NCI-H1436 (cell line): Measurements from ENCODE around the gene MRE11.
"Not testable (repeated sequence)": the region's sequence is repeated elsewhere in the genome, so short reads cannot be mapped to it uniquely, and the experiment has no call there.

ENCODE experiments used
- DNase-seq: peaks from one replicate; lab custom pipeline; 2025; lab: John Stamatoyannopoulos, UW

MRE11 gene

GRCh38 chr11:94506513-94506912, 12.9 kb upstream of the MRE11 start:
- not testable (repeated sequence) for DNase-seq

GRCh38 chr11:94504689-94505293, 11.1 kb upstream of the MRE11 start:
- peak; percentile 19 for DNase-seq

- no peak for DNase-seq
Measured at GRCh38 chr11:94501522-94501921, 7.9 kb upstream of the MRE11 start.

DNA sequence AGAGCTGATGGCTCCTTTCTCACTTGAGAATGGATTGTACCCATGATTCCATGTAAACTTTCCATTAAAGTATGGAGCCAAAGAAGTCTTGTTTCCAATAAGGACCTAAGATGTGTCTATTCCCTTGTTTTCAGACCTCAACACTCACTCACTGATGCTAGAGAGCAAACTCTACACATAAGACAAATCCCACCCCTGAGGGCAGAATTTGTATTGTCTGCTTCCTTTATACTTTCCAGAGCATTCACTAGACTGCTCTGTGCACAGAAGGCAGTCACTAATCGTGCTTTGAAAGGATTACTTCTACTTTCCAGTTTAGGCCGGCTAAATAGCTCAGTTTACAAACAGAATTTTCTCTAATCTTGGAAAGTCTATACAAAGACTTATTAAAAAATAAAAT, 6.5 kb upstream of the MRE11 start:
- DNase-seq, result no peak

- DNase-seq, result no peak
Measured at GRCh38 chr11:94494126-94494680, 559 bp upstream of the MRE11 start.

DNA sequence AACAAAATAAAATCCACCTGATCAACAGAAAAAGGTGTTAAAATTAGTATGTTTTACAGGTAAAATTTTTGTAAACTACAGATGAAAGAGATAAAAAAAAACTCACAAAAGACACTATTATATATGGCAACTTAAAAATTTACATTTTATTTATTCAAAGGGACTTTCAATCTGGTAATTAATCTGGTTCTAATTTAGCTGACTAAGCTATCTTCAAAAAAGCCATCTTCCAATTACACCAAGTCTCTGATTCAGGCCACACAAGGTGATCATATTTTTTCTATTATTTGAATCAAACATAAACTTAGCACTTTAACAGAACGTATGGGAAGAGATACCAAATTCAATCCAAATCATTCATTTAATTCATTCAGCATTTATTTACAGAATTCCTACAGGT, 7.6 kb downstream of the MRE11 start:
- no peak for DNase-seq

- DNase-seq, result no peak
Measured at GRCh38 chr11:94481342-94481741, 12.3 kb downstream of the MRE11 start.

DNA sequence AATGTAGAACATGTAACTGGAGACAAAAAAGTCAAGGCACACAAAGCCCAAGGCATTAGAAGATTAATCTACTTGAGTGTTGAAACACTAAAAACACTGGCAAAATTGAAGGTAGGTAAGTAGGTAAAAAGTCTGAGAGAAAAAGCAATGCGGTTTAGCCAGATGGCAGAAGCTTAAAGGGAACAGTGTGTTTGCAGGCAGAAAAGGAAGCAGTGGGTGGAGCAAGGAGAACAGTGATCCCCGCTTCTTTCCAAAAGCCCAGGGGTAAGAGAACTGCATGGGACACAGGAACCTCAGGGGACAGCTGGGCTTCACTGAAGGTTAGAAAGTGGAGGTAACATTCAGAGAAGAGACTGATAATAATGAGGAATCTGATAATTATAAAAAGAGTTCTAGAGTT, 16.0 kb downstream of the MRE11 start:
- no peak for DNase-seq

DNA sequence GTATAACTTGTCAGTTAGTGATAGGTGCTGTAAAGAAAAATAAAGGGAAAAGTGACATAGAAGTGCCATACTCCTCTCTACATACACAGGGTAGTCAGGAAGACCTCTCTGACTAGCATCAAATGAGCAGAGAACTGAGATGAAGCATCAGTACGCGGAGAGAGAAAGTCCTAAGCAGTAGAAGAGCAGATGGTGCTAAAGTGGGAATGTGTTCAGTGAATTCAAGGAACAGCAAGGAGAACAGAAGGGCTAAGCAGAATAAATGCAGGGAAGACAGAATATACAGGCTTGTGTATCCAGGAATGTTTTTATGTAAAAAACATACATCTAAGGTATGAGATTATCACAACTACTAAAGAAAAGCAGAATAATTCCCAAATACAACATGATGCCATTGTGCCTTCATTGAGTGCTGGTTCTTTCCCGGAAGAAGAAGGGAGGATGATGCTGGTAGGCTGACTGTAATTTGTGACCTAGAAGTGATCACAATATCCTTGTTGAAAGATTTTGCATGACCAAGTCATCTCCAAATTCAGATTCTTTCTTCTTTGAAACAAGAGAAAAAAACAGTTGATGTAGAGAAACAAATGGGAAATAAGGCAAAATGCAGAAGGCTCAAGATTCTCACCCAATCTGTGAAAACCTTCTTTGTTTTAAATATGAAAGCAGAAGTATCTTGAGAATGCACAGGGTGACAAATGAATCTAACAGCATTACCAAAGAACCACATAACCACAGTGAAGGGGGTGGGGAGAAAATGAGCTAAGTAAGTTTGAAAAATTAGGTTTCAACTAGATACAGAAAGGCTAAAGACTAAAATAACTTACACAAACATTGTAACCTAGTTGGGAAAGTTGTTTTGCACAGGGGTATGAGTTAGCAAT, 20.5 kb downstream of the MRE11 start:
- no peak for DNase-seq

- no peak for DNase-seq
Measured at GRCh38 chr11:94469416-94469815, 24.2 kb downstream of the MRE11 start.

DNA sequence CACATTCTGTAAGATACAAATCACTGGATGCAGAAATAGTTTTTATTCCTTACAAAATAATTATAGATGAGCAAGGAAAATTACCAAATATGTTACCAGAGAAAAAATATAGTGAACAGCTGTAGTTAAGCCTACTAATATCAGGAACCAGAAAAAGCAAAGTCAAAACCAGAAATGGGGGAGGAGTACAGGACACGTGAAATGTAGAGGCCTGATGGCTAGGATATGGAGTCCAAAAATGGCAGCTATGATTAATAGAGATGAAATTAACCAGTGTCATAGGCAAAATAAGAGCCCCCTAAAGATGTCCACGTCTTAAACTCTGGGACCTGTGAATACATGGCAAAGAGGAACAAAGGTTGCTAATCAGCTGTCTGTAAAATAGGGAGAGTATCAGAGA, 34.1 kb downstream of the MRE11 start:
- no peak for DNase-seq

- no peak for DNase-seq
Measured at GRCh38 chr11:94457118-94458029, 36.3 kb downstream of the MRE11 start.

- DNase-seq, result no peak
Measured at GRCh38 chr11:94455861-94456260, 37.8 kb downstream of the MRE11 start.

DNA sequence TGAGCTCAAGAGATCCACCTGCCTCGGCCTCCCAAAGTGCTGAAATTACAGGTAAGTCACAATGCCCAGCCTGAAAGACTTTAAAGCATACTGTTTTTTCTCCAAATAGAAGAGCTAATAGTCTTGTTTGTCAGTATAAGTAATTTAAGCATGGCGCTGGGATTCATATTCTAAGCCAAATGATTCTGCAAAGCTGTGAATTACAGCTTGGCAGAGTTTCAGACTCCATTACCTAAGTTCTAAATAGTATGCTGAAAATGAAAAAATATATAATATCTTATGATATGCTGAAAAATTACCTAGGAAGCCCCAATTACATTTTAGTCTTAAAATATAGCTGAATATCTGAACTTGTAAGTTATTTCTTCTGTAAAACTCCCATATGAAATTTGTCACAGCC, 39.3 kb downstream of the MRE11 start:
- DNase-seq, result no peak

GRCh38 chr11:94452988-94453387, 40.7 kb downstream of the MRE11 start:
- DNase-seq, result no peak

- no peak for DNase-seq
Measured at GRCh38 chr11:94450048-94450447, 43.6 kb downstream of the MRE11 start.

GRCh38 chr11:94449437-94449836, 44.2 kb downstream of the MRE11 start:
- peak; percentile 2 for DNase-seq

GRCh38 chr11:94449029-94449428, 44.6 kb downstream of the MRE11 start:
- DNase-seq, result no peak

DNA sequence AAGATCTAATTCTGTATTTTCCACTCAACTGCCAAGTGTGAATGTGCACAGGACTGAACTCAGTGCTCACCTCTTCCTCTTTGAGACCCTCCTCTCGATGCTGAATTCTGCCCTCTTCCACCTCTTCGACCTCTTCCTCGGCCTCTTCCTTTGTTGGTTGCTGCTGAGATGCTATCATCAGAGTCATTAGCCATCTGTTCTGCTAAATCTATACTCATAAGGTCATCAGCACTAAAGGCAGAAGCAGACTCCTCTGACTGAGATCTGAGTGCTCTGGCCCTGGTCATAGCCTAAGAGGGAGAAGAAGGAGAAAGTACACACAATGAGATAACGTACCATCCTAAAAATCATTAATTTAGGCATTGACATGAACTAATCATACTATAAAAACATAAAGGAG, 46.5 kb downstream of the MRE11 start:
- no peak for DNase-seq

- DNase-seq, result no peak
Measured at GRCh38 chr11:94445641-94446040, 48.0 kb downstream of the MRE11 start.

- no peak for DNase-seq
Measured at GRCh38 chr11:94433049-94433448, 60.6 kb downstream of the MRE11 start.

DNA sequence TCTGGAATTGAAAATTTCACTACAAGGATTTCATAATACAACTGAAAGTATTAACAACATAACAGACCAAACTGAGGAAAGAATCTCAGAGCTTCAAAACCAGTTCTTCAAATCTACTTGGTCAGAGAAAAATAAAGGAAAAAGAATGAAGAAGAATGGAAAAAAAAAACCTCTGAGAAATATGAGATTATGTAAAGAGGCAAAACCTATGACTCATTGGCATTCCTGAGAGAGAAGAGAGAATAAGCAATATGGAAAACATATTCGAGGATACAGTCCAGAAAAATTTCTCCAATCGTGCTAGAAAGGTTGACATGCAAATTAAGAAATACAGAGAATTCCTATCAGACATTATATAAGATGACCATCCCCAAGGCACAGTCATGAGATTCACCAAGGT, 69.0 kb downstream of the MRE11 start:
- DNase-seq, result no peak
